GM18867 (cell line): ENCODE measurements around the gene CCNJL.
"Not testable (repeated sequence)": the region's sequence is repeated elsewhere in the genome, so short reads cannot be mapped to it uniquely, and the experiment has no call there.

Experiments
- ATAC-seq: cut with Tn5 transposase; IDR thresholded peaks from one replicate; pipeline ENCODE4 v1.9.1; 2021; ENCODE audit warnings: mild to moderate bottlenecking, moderate library complexity; ENCODE audit not compliant: unreplicated experiment

CCNJL gene

GRCh38 chr5:160312134-160312959 lies at the start of gene CCNJL:
Gene CCNJL, minus strand, starts transcription at chr5:160312564. Its CDS starts 641 bp downstream, at chr5:160311923.
- no peak for ATAC-seq

GRCh38 chr5:160361624-160362228 lies 49.4 kb upstream of the CCNJL start:
- no peak for ATAC-seq

- ATAC-seq = no peak
Measured at GRCh38 chr5:160360310-160360709, 47.9 kb upstream of the CCNJL start.

DNA sequence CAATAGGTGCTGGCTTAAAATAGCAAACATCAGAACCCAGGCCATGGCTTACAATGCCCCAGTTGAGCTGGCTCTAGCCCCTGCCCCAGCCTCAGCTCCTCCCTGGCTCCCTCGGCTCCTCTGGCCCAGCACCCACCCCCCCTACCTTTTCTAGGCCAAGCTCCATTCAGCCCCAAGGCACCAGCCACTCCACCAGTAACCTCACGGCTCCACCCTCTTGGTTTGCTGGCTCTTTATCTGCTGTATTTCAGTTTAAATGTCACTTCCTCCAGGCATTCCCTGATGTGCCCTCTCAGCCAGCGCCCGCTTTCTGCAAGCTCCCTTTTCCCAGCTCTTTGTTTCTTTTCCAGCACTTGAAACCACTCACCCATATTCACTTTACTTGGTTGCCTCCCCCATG lies 47.5 kb upstream of the CCNJL start:
- ATAC-seq = no peak

- ATAC-seq = no peak
Measured at GRCh38 chr5:160359242-160359641, 46.9 kb upstream of the CCNJL start.

DNA sequence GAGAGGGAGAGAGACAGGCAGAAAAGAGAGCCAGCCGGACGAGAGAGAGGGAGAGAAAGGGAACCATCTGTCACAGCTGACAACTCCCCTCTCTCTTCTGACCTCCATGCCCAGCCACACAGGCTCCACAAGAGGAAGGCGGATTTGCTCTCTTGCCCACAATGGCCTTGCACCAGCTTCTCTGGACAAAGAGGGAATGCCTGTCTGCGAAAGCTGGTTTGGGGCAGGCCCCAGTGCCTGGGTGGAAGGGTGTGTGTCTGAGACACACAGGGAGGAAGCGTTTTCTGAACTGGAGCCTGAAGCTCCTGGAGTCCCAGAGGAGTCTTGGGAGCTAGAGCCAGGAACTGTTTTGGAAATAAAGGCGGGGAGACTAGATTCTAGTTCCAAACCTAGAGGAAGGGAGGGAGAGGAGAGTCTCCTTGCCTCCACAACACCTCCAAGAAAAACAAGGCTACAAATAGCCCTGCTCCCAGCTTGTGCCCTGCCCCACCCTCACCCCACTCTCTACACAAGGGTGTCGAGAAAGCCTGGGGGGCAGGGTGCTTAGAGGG lies 45.6 kb upstream of the CCNJL start:
- ATAC-seq = no peak

DNA sequence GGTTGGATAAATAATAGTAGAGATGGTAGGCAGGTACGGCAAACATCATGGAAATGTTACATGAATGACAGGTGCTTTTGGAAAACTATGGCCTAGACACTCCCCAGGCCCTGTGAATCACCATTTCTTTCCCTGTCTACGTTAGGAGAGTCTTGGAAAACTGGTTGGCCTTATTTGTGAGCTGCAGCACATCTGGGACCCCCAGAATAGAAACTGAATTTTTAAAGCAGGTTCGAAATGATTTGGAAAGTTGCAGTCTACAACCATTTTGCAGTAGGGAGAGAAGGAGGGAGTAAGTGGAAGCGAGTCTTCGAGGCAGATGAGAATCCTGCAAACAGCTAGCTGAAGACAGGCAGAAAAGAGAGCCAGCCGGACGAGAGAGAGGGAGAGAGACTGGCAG lies 45.0 kb upstream of the CCNJL start:
- no peak for ATAC-seq

DNA sequence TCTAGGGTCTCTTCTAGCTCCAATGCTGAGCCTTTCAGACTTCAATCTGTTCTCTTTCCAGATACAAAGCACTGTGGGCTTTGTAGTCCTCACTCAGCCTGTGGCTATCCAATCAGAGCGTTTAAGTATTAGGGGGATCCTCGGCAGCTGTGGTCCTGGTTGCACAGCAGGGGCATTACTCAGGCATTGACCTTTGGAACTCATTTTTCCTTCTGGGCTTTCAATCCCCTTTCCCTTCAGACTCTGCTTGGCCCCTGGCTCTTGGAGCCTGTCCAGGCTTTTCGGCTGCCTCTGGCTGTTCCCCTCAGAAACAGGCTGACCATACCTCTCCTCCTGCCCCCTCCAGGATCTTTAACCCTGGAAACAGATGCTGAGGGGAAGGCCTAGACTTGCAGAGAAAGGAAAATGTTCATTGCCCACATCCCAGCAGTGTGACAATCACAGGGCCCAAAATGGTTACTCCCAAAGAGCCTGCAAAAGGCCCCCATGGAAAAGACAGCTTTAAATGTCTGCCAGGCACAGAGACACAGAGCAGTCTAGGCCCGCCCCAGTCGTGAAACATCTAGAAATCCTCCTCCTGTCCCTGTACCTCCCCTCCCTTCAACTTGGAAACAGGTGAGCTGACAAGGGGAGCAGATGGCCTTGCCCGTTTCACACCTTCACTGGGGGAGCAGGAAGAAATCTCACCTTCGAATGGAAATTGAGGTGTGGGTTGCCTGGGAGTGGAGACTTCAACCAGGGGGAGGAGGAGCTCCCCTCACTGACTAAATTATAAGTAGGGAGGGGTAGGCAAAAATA lies 44.4 kb upstream of the CCNJL start:
- no peak for ATAC-seq

DNA sequence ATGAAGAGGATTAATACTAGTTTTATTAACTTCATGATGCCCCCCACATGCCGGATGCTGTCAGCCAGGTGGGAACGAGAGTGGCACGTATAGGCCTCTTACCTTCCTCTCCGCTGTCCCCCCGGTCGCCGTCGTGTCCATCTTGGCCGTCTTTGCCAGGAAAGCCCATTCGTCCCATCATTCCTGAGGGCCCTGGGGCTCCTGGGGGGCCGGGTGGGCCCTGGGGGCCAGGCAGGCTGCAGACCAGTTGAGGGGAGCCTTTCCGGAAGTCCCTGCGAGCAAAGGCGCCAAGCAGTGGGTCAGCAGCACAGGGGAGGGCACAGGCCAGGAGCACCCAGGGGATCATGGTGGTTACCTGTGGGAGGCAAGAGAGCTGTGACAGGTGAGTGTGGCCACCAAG lies 42.3 kb upstream of the CCNJL start:
- ATAC-seq = no peak

DNA sequence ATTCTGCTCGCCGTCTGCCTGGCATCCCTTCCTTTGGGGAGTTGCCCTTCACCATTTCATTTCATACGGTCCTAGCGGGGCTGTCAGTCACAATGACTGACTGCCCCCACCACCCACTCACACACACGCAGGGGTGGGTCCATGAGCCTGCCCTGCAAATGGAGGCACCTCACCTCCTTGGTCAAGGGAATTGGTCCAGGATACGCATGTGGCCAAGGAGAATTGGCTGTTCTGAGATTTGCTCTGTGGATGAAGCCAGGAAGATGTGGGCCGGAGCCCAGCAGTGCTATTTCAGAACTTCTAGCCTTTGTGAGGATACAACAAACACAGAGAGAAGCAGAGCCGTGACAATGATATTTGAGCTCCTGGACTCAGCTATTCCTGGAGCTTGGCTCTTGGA lies 41.0 kb upstream of the CCNJL start:
- no peak for ATAC-seq

- ATAC-seq = no peak
Measured at GRCh38 chr5:160352308-160352707, 39.9 kb upstream of the CCNJL start.

DNA sequence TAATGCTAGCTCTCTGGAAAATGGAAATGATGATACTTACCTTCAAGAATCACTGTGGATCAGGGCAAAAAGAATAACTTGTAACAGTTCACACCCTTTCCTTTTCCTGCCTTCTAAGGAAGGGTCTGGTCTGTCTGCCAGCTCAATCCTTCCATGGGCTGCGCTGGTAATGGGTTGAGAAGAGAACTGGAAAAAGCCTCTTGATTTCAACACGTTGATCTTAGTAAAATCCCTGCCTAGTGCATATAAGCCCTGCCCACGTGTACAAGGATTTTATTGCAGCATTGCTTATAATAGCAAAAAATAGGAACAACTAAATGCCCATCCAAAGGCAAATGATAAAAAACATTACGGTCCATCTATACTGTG lies 37.6 kb upstream of the CCNJL start:
- no peak for ATAC-seq

- ATAC-seq = no peak
Measured at GRCh38 chr5:160349249-160349934, 37.0 kb upstream of the CCNJL start.

- ATAC-seq = no peak
Measured at GRCh38 chr5:160348080-160348479, 35.7 kb upstream of the CCNJL start.

- ATAC-seq = no peak
Measured at GRCh38 chr5:160347448-160347847, 35.1 kb upstream of the CCNJL start.

DNA sequence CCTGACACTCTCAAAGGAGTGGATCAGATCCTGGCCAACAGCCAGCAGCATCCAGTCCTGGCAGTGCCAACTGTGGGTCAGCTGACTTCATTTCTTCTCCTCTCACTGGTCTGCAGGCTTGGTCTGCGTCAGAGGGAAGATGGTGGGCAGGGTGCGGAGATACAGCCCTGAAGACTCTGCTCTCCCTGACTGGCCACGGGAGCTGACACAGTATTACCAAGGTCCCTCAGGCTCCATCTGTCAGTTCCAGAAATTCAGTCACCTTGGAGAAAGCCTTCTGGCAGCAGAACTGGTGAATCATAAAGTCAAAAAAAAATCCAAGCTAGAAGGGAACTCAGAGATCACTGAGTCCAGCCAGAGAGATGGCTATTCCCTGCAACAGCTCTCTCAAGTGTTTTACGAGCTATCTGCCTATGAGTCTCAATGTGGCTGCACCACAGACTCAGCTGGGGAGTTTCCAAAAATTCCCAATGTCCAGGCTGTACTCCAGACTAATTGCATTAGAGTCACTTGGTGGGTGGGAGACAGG lies 30.1 kb upstream of the CCNJL start:
- ATAC-seq = no peak

DNA sequence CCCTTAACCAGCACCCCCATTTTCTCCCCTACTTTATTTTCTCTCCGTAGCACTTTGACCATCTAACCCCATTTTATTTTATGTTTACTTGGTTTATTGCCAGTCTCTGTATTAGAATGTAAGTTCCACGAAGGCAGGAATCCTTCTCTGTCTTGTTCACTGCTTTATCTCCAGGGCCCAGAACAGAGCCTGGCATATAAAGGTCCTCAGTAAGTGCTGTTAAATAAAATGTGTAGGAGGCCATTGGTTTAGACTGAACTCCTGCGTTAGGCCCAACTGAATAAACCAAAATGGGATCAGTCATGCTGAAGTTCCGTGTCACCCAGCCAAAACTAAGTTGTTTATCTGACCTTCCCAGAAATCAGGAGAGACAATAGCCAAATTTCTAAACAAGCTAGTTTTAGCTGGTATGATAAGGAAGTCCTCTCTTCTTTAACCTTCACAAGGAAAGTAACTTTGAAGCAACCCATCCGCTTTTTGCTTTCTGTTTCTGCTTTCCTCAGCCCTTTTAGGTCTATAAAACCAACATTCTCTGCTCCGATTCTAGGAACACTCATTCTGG lies 29.0 kb upstream of the CCNJL start:
- ATAC-seq = no peak

DNA sequence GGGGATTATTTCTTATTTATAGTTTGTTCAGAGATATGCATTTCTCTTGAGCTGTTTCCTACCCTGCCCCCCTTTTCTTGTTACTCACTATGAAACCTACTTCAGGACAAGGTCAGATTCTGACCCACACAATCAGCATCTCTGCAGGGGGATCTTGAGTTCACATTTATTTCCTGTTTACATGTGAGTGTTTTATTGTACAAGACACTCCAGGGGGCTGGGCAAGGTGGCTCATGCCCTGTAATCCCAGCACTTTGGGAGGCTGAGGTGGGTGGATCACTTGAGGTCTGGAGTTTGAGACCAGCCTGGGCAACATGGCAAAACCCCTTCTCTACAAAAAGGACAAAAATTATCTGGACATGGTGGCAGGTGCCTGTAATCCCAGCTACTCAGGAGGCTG lies 28.1 kb upstream of the CCNJL start:
- ATAC-seq = not testable (repeated sequence)

DNA sequence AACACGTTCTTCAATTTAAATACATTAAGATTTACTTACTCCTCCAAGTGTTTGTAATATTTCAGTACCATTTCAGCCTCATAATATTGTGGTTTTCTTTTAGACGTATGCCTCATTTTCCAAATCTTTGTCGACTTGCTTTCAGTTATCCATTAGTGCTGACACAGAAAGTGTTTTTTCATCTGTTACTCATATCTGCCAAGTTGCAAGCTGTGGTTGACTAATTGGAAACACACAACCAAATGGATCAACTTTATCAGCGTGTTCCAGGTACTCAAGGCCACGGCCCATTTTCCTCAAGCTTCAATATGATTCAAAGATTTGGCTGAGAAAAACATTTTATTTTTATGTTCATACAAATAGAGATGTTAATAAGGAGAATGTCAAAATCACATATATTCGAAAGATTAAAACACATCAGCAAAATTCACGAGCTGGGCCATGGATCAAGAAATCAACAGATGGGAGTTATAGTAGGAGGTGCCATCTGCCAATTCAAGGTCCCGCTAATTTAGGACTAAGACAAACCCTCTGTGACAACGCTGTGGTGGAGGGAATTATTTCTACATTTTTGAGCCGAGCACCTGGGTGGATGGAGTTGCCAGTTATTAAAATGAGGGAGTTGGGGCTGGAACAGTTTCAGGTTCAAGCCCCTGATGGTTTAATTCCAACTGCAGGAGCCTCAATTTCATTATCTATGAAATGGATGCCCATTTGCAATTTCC lies 27.2 kb upstream of the CCNJL start:
- no peak for ATAC-seq

DNA sequence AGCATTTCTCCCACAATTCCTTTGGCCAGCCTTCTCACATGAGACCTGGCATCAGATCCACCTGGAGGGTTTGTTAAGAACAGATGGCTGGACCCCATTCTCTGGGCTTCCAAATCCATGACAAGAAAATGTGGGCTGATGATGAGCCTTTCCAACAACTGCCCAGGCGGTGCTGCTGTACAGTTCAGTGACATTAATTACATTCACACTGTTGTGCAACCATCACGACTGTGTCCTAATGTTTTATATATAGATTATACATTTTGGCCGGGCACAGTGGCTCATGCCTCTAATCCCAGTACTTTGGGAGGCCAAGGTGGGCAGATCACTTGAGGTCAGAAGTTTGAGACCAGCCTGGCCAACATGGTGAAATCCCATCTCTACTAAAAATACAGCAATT lies 22.4 kb upstream of the CCNJL start:
- ATAC-seq = not testable (repeated sequence)
